GM12891 (cell line): Measurements from ENCODE around the gene ZNF638.
"Not testable (repeated sequence)": the region's sequence is repeated elsewhere in the genome, so short reads cannot be mapped to it uniquely, and the experiment has no call there.

Source experiments
- DNase-seq: peaks from one replicate; pipeline ENCODE4 v3.0.0; 2011; ENCODE audit warnings: low spot score; ENCODE audit not compliant: insufficient read length
- FAIRE-seq: peaks from 2 replicates; lab custom pipeline; 2011; peaks lifted over from hg19 to GRCh38; lab: Jason Lieb, UNC
- PAX5 ChIP-seq: IDR thresholded peaks from 2 replicates; pipeline ENCODE4 v1.6.1; 2011; ENCODE audit warnings: low read length, moderate library complexity, mild to moderate bottlenecking; ENCODE audit not compliant: insufficient read depth, severe bottlenecking
- POLR2A ChIP-seq: IDR thresholded peaks from 2 replicates; pipeline ENCODE4 v1.6.1; 2011; ENCODE audit warnings: low read depth, low read length, control low read depth
- POLR2AphosphoS5 ChIP-seq: IDR thresholded peaks from 2 replicates; pipeline ENCODE4 v1.6.1; 2011; ENCODE audit warnings: low read depth, low read length, control low read depth
- POU2F2 ChIP-seq: IDR thresholded peaks from 2 replicates; pipeline ENCODE4 v1.6.1; 2011; ENCODE audit warnings: low read depth, mild to moderate bottlenecking, control low read depth, low read length, moderate library complexity
- SPI1 ChIP-seq: IDR thresholded peaks from 2 replicates; pipeline ENCODE4 v1.6.1; 2011; ENCODE audit warnings: low read depth, low read length, control low read depth
- TAF1 ChIP-seq: IDR thresholded peaks from 2 replicates; pipeline ENCODE4 v1.6.1; 2011; ENCODE audit warnings: low read depth, low read length, control low read depth

Gene ZNF638

GRCh38 chr2:71419976-71420375 is 88.4 kb downstream of the ZNF638 start:
- TF ChIP-seq POU2F2: no peak
- no peak for TF ChIP-seq TAF1
- TF ChIP-seq POLR2A: no peak
- no peak for TF ChIP-seq PAX5
- no peak for TF ChIP-seq SPI1
- no peak for TF ChIP-seq POLR2AphosphoS5
- FAIRE-seq: no peak
- DNase-seq: no peak

GRCh38 chr2:71422786-71423185 is 91.2 kb downstream of the ZNF638 start:
- DNase-seq (no peak), FAIRE-seq (no peak)
- TF ChIP-seq POU2F2 (no peak), POLR2AphosphoS5 (no peak), PAX5 (no peak)

GRCh38 chr2:71423817-71424420 is 92.3 kb downstream of the ZNF638 start:
- TF ChIP-seq PAX5: no peak
- TF ChIP-seq SPI1: no peak
- TF ChIP-seq POU2F2: no peak
- no peak for TF ChIP-seq POLR2A
- TF ChIP-seq POLR2AphosphoS5: no peak
- no peak for TF ChIP-seq TAF1
- DNase-seq (no peak), FAIRE-seq (no peak)

- no peak for DNase-seq
- no peak for FAIRE-seq
- no peak for TF ChIP-seq POU2F2
- no peak for TF ChIP-seq PAX5
- no peak for TF ChIP-seq TAF1
- TF ChIP-seq SPI1: no peak
Measured at GRCh38 chr2:71426721-71427120, 95.1 kb downstream of the ZNF638 start.

GRCh38 chr2:71428472-71429383 is 97.1 kb downstream of the ZNF638 start:
- no peak for FAIRE-seq
- TF ChIP-seq SPI1 (no peak), POLR2A (no peak), POU2F2 (no peak), POLR2AphosphoS5 (no peak), TAF1 (no peak), PAX5 (no peak)
- no peak for DNase-seq

GRCh38 chr2:71445142-71445541 is 113.6 kb downstream of the ZNF638 start:
- not testable (repeated sequence) for FAIRE-seq, DNase-seq

- no peak for TF ChIP-seq POLR2A
- no peak for TF ChIP-seq POU2F2
- no peak for TF ChIP-seq PAX5
- no peak for TF ChIP-seq SPI1
- no peak for TF ChIP-seq TAF1
- TF ChIP-seq POLR2AphosphoS5: no peak
- no peak for FAIRE-seq
Measured at GRCh38 chr2:71446505-71446904, 114.9 kb downstream of the ZNF638 start.

GRCh38 chr2:71449343-71449742 is 117.8 kb downstream of the ZNF638 start:
- no peak for FAIRE-seq
- TF ChIP-seq POU2F2 (no peak), POLR2A (no peak), PAX5 (no peak), TAF1 (no peak), POLR2AphosphoS5 (no peak), SPI1 (no peak)
- DNase-seq: no peak

More at GRCh38 chr2:71446505-71446904, 114.9 kb downstream of the ZNF638 start:
- DNase-seq: no peak

GRCh38 chr2:71451705-71452104 is 120.1 kb downstream of the ZNF638 start:
- FAIRE-seq: no peak

GRCh38 chr2:71452565-71452964 is 121.0 kb downstream of the ZNF638 start:
- no peak for TF ChIP-seq POLR2AphosphoS5
- no peak for TF ChIP-seq SPI1
- no peak for TF ChIP-seq TAF1
- no peak for TF ChIP-seq PAX5
- TF ChIP-seq POLR2A: no peak
- TF ChIP-seq POU2F2: no peak
- no peak for FAIRE-seq
- no peak for DNase-seq

More at GRCh38 chr2:71451705-71452104, 120.1 kb downstream of the ZNF638 start:
- DNase-seq: no peak
- TF ChIP-seq TAF1 (no peak), POLR2AphosphoS5 (no peak), SPI1 (no peak), POLR2A (no peak), POU2F2 (no peak), PAX5 (no peak)

- no peak for DNase-seq
- TF ChIP-seq POLR2A (no peak), PAX5 (no peak), SPI1 (no peak), TAF1 (no peak), POU2F2 (no peak), POLR2AphosphoS5 (no peak)
- no peak for FAIRE-seq
Measured at GRCh38 chr2:71453404-71454220, 122.0 kb downstream of the ZNF638 start, which contains the start of gene DYSF. Gene DYSF (plus strand): TSS chr2:71453561.
